Measurements from ENCODE around the gene GRPR. TPM values are rescaled to one million over a fixed set of nuclear protein-coding genes. Genes with fewer than 3 reads are reported as not detected.

Gene GRPR
- under 1 TPM; 0.10 to 0.14 TPM for total RNA-seq

GRCh38 chrX:16123222-16123786 lies at the start of gene GRPR:
GRPR (plus strand) TSS chrX:16123565; CDS start chrX:16123954, 389 bp downstream.

GRCh38 chrX:16167181-16167580 lies 43.8 kb downstream of the GRPR start, which contains the start of gene MAGEB17:
MAGEB17 (plus strand) TSS chrX:16167481; CDS start chrX:16170383, 2,902 bp downstream.

Other genes with a start within 250 kb of the GRPR start
- gene MAGEB17, start 43.9 kb downstream of the GRPR start, total RNA-seq: not detected